IPS-15b (cell line): Measurements from ENCODE around the gene DOCK2.
"Not testable (repeated sequence)": the region's sequence is repeated elsewhere in the genome, so short reads cannot be mapped to it uniquely, and the experiment has no call there.

Experiments used
- H3K27me3 ChIP-seq: one replicate; pipeline ENCODE4 v1.6.1; 2013; ENCODE audit warnings: low read length; ENCODE audit not compliant: control insufficient read depth, insufficient read depth
- H3K36me3 ChIP-seq: one replicate; pipeline ENCODE4 v1.6.1; 2013; ENCODE audit warnings: low read length; ENCODE audit not compliant: control insufficient read depth, insufficient read depth
- H3K4me1 ChIP-seq: one replicate; pipeline ENCODE4 v1.6.1; 2013; ENCODE audit warnings: mild to moderate bottlenecking, low read length; ENCODE audit not compliant: control insufficient read depth, insufficient read depth
- H3K4me3 ChIP-seq: one replicate; pipeline ENCODE4 v1.5.1; 2013; ENCODE audit warnings: low read depth, low read length
- H3K9ac ChIP-seq: one replicate; pipeline ENCODE4 v1.6.1; 2013; ENCODE audit warnings: low read depth, mild to moderate bottlenecking, low read length
- H3K9me3 ChIP-seq: one replicate; pipeline ENCODE4 v1.6.1; 2013; ENCODE audit warnings: mild to moderate bottlenecking, low read length; ENCODE audit not compliant: control insufficient read depth, insufficient read depth

DOCK2 gene

GRCh38 chr5:169765176-169765996 is 128.3 kb downstream of the DOCK2 start:
- Histone ChIP-seq H3K9ac (no peak overlapping the region), H3K4me1 (peaks cover 8% of the 10 kb centered on the region), H3K27me3 (no peaks in the 10 kb centered on the region), H3K4me3 (no peak overlapping the region), H3K36me3 (no peaks in the 10 kb centered on the region), H3K9me3 (no peaks in the 10 kb centered on the region)

- not testable (repeated sequence) for H3K4me1 ChIP-seq, H3K9ac ChIP-seq, H3K9me3 ChIP-seq, H3K4me3 ChIP-seq, H3K27me3 ChIP-seq, H3K36me3 ChIP-seq
Observed at GRCh38 chr5:169766943-169767342, 129.9 kb downstream of the DOCK2 start.

GRCh38 chr5:169767938-169768337 is 130.9 kb downstream of the DOCK2 start:
- Histone ChIP-seq H3K4me1 (peaks cover 8% of the 10 kb centered on the region), H3K4me3 (no peak overlapping the region), H3K9ac (no peak overlapping the region), H3K9me3 (no peaks in the 10 kb centered on the region), H3K27me3 (no peaks in the 10 kb centered on the region), H3K36me3 (no peaks in the 10 kb centered on the region)

GRCh38 chr5:169768416-169768815 is 131.3 kb downstream of the DOCK2 start:
- H3K27me3 ChIP-seq: no peaks in the 10 kb centered on the region

GRCh38 chr5:169770109-169770508 is 133.0 kb downstream of the DOCK2 start:
- Histone ChIP-seq H3K9me3 (no peaks in the 10 kb centered on the region), H3K4me3 (no peak overlapping the region), H3K36me3 (no peaks in the 10 kb centered on the region), H3K9ac (no peak overlapping the region), H3K27me3 (no peaks in the 10 kb centered on the region), H3K4me1 (peaks cover 8% of the 10 kb centered on the region)

More at GRCh38 chr5:169768416-169768815, 131.3 kb downstream of the DOCK2 start:
- Histone ChIP-seq H3K9ac (no peak overlapping the region), H3K4me3 (no peak overlapping the region), H3K4me1 (peaks cover 8% of the 10 kb centered on the region), H3K9me3 (no peaks in the 10 kb centered on the region), H3K36me3 (no peaks in the 10 kb centered on the region)

GRCh38 chr5:169772256-169772655 is 135.2 kb downstream of the DOCK2 start:
- Histone ChIP-seq H3K4me3 (no peak overlapping the region), H3K9ac (no peak overlapping the region), H3K36me3 (no peaks in the 10 kb centered on the region), H3K27me3 (no peaks in the 10 kb centered on the region), H3K4me1 (peaks cover 8% of the 10 kb centered on the region), H3K9me3 (no peaks in the 10 kb centered on the region)

GRCh38 chr5:169772688-169773087 is 135.6 kb downstream of the DOCK2 start:
- Histone ChIP-seq H3K27me3 (no peaks in the 10 kb centered on the region), H3K4me3 (no peak overlapping the region), H3K9me3 (no peaks in the 10 kb centered on the region), H3K36me3 (no peaks in the 10 kb centered on the region), H3K4me1 (peaks cover 8% of the 10 kb centered on the region), H3K9ac (no peak overlapping the region)

GRCh38 chr5:169777159-169777558 is 140.1 kb downstream of the DOCK2 start:
- Histone ChIP-seq H3K36me3 (no peaks in the 10 kb centered on the region), H3K4me1 (no peaks in the 10 kb centered on the region), H3K9me3 (no peaks in the 10 kb centered on the region), H3K27me3 (no peaks in the 10 kb centered on the region), H3K9ac (no peak overlapping the region), H3K4me3 (no peak overlapping the region)

GRCh38 chr5:169778622-169779596 is 141.8 kb downstream of the DOCK2 start:
- Histone ChIP-seq H3K4me1 (no peaks in the 10 kb centered on the region), H3K9ac (no peak overlapping the region), H3K27me3 (no peaks in the 10 kb centered on the region), H3K9me3 (no peaks in the 10 kb centered on the region), H3K4me3 (no peak overlapping the region), H3K36me3 (no peaks in the 10 kb centered on the region)

- H3K36me3 ChIP-seq: no peaks in the 10 kb centered on the region
- no peak overlapping the region for H3K9ac ChIP-seq
- H3K4me3 ChIP-seq: no peak overlapping the region
- no peaks in the 10 kb centered on the region for H3K9me3 ChIP-seq
- no peaks in the 10 kb centered on the region for H3K27me3 ChIP-seq
- H3K4me1 ChIP-seq: no peaks in the 10 kb centered on the region
Observed at GRCh38 chr5:169781420-169782345, 144.6 kb downstream of the DOCK2 start.
